ENCODE data around the gene ELL. TPM values are rescaled to one million over a fixed set of nuclear protein-coding genes. Genes with fewer than 3 reads are reported as not detected.
A peak's percentile ranks its signal among the peaks of the same experiment; 100 is the strongest.

Gene ELL
- total and polyA plus RNA-seq, 9 of the 15 experiments (the other 6 are each of a cell fraction or from before 2014, with no cell fraction given), result 0.24 to 22.5 (median 4.1) TPM

GRCh38 chr19:18465964-18466339 lies 55.9 kb downstream of the ELL start:
- Histone ChIP-seq H3K9ac (ENCODE audit: insufficient read depth in 1 of 2, low read depth in 2 of 2, low read length in 2 of 2) (no peak overlapping the region), H3K4me2 (ENCODE audit: insufficient read depth, low read length) (no peak overlapping the region), H3K27me3 (ENCODE audit: control insufficient read depth in 2 of 2, insufficient read depth in 2 of 2, low read length in 2 of 2) (no peaks in the 10 kb centered on the region), H3K9me3 (replicated peaks; ENCODE audit: control insufficient read depth, insufficient read depth, low read depth, low read length) (no peaks in the 10 kb centered on the region), H3K27ac (ENCODE audit: extremely low read depth, low read depth, low read length) (no peak overlapping the region), H3K4me3 (no peak overlapping the region), H3K9me1 (ENCODE audit: control insufficient read depth, insufficient read depth, low read length) (peaks cover 20% of the 10 kb centered on the region), H3K4me1 (replicated peaks in 1 of 2; ENCODE audit: control insufficient read depth in 2 of 2, insufficient read depth in 2 of 2, low read length in 2 of 2) (peaks cover 6 to 74% of the 10 kb centered on the region in 2 experiments; a peak in 4 of 5 replicates), H3K79me2 (ENCODE audit: control insufficient read depth, insufficient read depth, low read length) (peaks cover 29% of the 10 kb centered on the region), H3K36me3 (ENCODE audit: control insufficient read depth, insufficient read depth, low read length) (peaks cover 46% of the 10 kb centered on the region; the same call in 2 of the 3 replicates), H4K20me1 (replicated peaks; ENCODE audit: control insufficient read depth, insufficient read depth, low read length) (peaks cover 41% of the 10 kb centered on the region), H2AFZ (ENCODE audit: low read depth, low read length) (no peak overlapping the region)
- no peak for ATAC-seq
- BruUV-seq (replicated peaks), result no TSS peak
- in situ Hi-C loops (cut with MboI), result loop anchor here (5.0 kb wide), 1 partner anchor 211 kb away; no protein-coding TSS in a partner anchor
- CTCF ChIA-PET (ENCODE audit: low intra/inter-chr PET ratio), result no interaction called here
- 94% methylated on average over 5 of the region's 6 CpGs for WGBS (ENCODE audit: insufficient coverage, low coverage, missing lambda C conversion rate)
- intact Hi-C loops (cut with micrococcal nuclease), result loop anchor here (5.0 kb wide), 1 partner anchor 211 kb away; no protein-coding TSS in a partner anchor
- FAIRE-seq, result no peak
- POLR2A ChIA-PET, result no interaction called here
- no peak for TF ChIP-seq ARID3A (IDR thresholded peaks at IDR 0.05; ENCODE audit: borderline replicate concordance, low read depth, low read length)
- TF ChIP-seq POLR2G (IDR thresholded peaks at IDR 0.05; ENCODE audit: low read depth, low read length), result 0 out of 2 replicates have a peak, but pooled peaks have one; percentile 12
- DNase-seq (ENCODE audit: extremely low read depth in 1 of 4, low spot score in 3 of 4), result no peak
